T-helper 17 cell (primary cell): Measurements from ENCODE around the gene GPR137. TPM values are rescaled to one million over a fixed set of nuclear protein-coding genes. Genes with fewer than 3 reads are reported as not detected.

ENCODE experiments used
- ATAC-seq: fragments of 150-1000 bp; cut with Tn5 transposase; 2 replicates; pipeline ENCODE4 v1.10.0; 2021; ENCODE audit warnings: mild to moderate bottlenecking, moderate library complexity
- DNase-seq, 3 donors: peaks; one replicate each; pipeline versions ENCODE4 v3.0.0 to v3.0.0-alpha.2; 2020 to 2021
- H3K9me3 ChIP-seq: one replicate; pipeline ENCODE4 v1.7.0; 2013; ENCODE audit warnings: low read length, mild to moderate bottlenecking; ENCODE audit not compliant: control insufficient read depth, poor library complexity, severe bottlenecking
- H3K27ac Mint-ChIP-seq: one replicate; pipeline ENCODE4 v1.8.0; 2022; ENCODE audit warnings: mild to moderate bottlenecking, moderate library complexity, mixed read lengths
- H3K27me3 Mint-ChIP-seq: one replicate; pipeline ENCODE4 v1.8.0; 2022; ENCODE audit warnings: mixed read lengths
- H3K36me3 Mint-ChIP-seq: one replicate; pipeline ENCODE4 v1.8.0; 2022; ENCODE audit warnings: low read depth, mixed read lengths
- H3K4me1 Mint-ChIP-seq: one replicate; pipeline ENCODE4 v1.8.0; 2022; ENCODE audit warnings: mild to moderate bottlenecking, mixed read lengths
- H3K4me3 Mint-ChIP-seq: one replicate; pipeline ENCODE4 v1.8.0; 2022; ENCODE audit warnings: mild to moderate bottlenecking, moderate library complexity, mixed read lengths
- total RNA-seq, 4 donors: library from RNA in 2 of 4; stranded (reverse) in 2 of 4; gene quantifications; one replicate each; pipeline ENCODE4 v1.2.3 and lab custom pipeline; 2022 to 2026

Gene GPR137
- total RNA-seq, 2 donors from 2014 or later, result 46.5 to 57.9 TPM

DNA sequence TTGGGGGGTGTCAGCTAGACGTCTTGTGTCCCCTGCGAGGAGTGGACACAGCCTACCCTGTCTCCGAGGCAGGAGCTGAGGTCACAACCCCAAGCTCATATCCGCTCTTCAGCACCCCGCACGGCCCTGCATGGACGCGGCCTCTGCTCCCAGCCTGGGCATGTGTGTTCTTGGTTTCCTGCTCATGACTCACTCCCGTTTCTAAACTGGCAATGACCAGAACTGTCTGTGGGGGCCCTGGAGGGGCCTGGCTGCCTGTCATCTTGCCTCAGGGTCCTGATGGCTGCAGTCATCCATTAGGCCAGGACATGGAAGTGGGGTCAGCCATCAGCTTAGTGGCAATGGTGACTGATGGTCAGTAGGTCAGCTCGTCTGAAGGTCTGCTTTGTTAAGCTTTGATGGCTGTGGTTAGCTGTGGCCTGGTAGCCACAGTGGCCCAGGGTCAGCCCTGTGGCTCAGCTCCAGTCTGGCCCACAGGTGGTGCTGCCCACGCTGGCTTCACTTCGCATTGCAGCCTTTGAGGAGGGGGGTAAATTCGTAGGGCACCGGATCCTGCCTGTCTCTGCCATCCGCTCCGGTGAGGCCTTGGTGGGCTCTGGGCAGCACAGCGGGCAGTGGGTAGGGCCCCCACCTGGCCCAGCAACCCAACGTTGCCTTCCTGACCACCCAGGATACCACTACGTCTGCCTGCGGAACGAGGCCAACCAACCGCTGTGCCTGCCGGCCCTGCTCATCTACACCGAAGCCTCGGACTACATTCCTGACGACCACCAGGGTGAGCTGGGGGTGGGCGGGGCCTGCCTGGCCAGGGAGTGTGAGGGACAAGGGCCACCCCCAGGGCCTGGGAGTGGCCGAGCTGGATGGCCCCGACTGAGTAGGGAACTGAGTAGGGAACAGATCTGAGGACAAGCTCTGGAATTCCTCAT lies 22.4 kb upstream of the GPR137 start:
- Mint-ChIP-seq H3K36me3 (peaks cover 5% of the 10 kb centered on the region), H3K4me3 (no peak overlapping the region), H3K27ac (peak overlapping the region; percentile 16), H3K27me3 (no peaks in the 10 kb centered on the region), H3K4me1 (peaks cover 16% of the 10 kb centered on the region)
- ATAC-seq, result no peak
- no peaks in the 10 kb centered on the region for H3K9me3 ChIP-seq
- DNase-seq, result no peak

DNA sequence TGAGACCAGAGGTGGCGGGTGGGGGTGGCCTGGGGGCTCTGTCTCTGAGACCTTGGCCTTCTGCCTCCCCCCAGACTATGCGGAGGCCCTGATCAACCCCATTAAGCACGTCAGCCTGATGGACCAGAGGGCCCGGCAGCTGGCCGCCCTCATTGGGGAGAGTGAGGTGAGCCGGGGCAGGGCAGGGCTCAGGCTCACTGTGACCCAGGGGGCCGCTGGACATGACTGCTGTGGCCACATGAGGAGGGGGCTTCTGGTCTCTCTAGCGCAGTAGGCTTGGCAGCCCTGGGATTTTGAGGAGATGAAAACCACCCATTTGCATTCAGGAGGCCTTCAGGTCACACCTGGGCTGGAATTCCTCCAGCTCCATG lies 21.7 kb upstream of the GPR137 start:
- no peak for ATAC-seq
- no peak overlapping the region for H3K27ac Mint-ChIP-seq
- H3K4me1 Mint-ChIP-seq, result peaks cover 23% of the 10 kb centered on the region
- no peaks in the 10 kb centered on the region for H3K9me3 ChIP-seq
- no peaks in the 10 kb centered on the region for H3K27me3 Mint-ChIP-seq
- peaks cover 5% of the 10 kb centered on the region for H3K36me3 Mint-ChIP-seq
- DNase-seq, result no peak
- no peak overlapping the region for H3K4me3 Mint-ChIP-seq

DNA sequence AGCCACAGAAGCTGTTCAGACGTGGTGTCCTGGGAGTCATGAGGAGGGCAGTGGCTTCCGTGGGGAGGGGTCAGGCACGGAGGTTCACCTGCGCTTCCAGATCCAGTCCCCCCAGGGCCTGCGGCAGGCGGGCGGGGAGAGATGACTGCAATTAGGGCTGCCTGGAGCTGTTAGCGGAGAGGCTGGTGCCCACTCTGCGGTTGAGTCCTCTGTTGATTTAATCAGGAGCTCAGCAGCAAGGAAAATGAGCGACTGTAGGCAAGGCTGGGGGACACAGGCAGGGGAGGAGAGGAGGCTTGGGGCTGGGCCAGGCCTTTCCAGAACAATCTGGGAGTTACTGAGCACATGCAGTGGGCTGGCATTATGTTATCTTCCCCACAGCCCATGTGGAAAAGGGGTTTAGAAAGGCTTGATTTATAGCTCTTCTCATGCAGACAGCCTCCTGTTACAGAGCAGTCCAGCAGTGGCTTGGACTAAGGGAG lies 21.2 kb upstream of the GPR137 start:
- ATAC-seq, result no peak
- peaks cover 3% of the 10 kb centered on the region for H3K36me3 Mint-ChIP-seq
- DNase-seq, result no peak
- no peaks in the 10 kb centered on the region for H3K9me3 ChIP-seq
- H3K4me1 Mint-ChIP-seq, result peaks cover 23% of the 10 kb centered on the region
- no peak overlapping the region for H3K27ac Mint-ChIP-seq
- H3K27me3 Mint-ChIP-seq, result no peaks in the 10 kb centered on the region
- no peak overlapping the region for H3K4me3 Mint-ChIP-seq

DNA sequence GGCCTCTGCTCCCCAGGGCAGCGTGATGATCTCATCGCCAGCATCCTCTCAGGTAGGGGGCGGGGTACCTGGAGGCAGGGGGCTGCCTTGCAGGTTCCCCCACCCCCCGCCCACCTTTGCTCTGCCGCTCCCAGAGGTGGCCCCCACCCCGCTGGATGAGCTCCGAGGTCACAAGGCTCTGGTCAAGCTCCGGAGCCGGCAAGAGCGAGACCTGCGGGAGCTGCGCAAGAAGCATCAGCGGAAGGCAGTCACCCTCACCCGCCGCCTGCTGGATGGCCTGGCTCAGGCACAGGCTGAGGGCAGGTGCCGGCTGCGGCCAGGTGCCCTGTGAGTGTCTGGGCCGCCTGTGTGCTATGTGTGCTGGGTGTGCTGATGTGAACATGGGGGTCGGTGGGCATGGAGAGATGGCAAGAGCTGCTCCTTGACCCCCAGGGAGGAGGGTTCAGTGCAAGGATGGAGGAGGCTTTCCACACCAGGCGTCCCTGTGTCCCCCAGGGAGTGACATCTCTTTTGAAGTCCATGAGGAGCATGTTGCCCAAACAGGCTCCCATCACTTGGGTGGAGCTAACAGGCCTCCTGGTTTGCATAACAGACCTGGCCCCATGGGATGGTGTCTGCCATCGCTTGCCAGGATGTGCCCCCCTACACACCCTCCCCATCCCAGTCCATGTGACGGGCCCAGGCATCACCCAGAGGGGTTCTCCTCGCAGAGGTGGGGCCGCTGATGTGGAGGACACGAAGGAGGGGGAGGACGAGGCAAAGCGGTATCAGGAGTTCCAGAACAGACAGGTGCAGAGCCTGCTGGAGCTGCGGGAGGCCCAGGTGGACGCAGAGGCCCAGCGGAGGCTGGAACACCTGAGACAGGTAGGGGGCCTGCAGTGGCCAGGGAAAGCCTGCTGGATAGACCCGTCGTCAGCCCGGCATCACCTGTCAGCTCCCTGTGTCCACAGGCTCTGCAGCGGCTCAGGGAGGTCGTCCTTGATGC lies 20.2 kb upstream of the GPR137 start:
- H3K9me3 ChIP-seq, result no peaks in the 10 kb centered on the region
- peaks cover 4% of the 10 kb centered on the region for H3K36me3 Mint-ChIP-seq
- H3K27me3 Mint-ChIP-seq, result no peaks in the 10 kb centered on the region
- no peak overlapping the region for H3K4me3 Mint-ChIP-seq
- ATAC-seq, result no peak
- H3K27ac Mint-ChIP-seq, result no peak overlapping the region
- H3K4me1 Mint-ChIP-seq, result peaks cover 19% of the 10 kb centered on the region
- DNase-seq, result no peak

- DNase-seq (no peak), ATAC-seq (no peak)
- H3K4me3 Mint-ChIP-seq, result peak overlapping the region; percentile 41
- H3K27ac Mint-ChIP-seq, result no peak overlapping the region
- peaks cover 4% of the 10 kb centered on the region for H3K36me3 Mint-ChIP-seq
- no peaks in the 10 kb centered on the region for H3K27me3 Mint-ChIP-seq
- peaks cover 21% of the 10 kb centered on the region for H3K4me1 Mint-ChIP-seq
- H3K9me3 ChIP-seq, result no peaks in the 10 kb centered on the region
Observed at GRCh38 chr11:64266339-64266738, 19.3 kb upstream of the GPR137 start.

GRCh38 chr11:64267207-64267945 lies 18.3 kb upstream of the GPR137 start:
- Mint-ChIP-seq H3K27me3 (no peaks in the 10 kb centered on the region), H3K4me1 (peaks cover 21% of the 10 kb centered on the region), H3K27ac (peak overlapping the region; percentile 99), H3K36me3 (peaks cover 4% of the 10 kb centered on the region), H3K4me3 (no peak overlapping the region)
- H3K9me3 ChIP-seq, result no peaks in the 10 kb centered on the region
- ATAC-seq, result no peak
- DNase-seq, result no peak

GRCh38 chr11:64268025-64268892 lies 17.4 kb upstream of the GPR137 start:
- peak overlapping the region; percentile 96 for H3K4me3 Mint-ChIP-seq
- H3K4me1 Mint-ChIP-seq, result peaks cover 19% of the 10 kb centered on the region
- peaks cover 4% of the 10 kb centered on the region for H3K36me3 Mint-ChIP-seq
- no peaks in the 10 kb centered on the region for H3K27me3 Mint-ChIP-seq
- H3K9me3 ChIP-seq, result no peaks in the 10 kb centered on the region
- DNase-seq, result no peak
- H3K27ac Mint-ChIP-seq, result peak overlapping the region; percentile 99
- no peak for ATAC-seq

GRCh38 chr11:64268893-64269539 lies 16.6 kb upstream of the GPR137 start:
- Mint-ChIP-seq H3K27ac (peak overlapping the region; percentile 99), H3K27me3 (no peaks in the 10 kb centered on the region), H3K4me3 (peak overlapping the region; percentile 96), H3K36me3 (peaks cover 4% of the 10 kb centered on the region), H3K4me1 (peaks cover 19% of the 10 kb centered on the region)
- no peaks in the 10 kb centered on the region for H3K9me3 ChIP-seq
- no peak for ATAC-seq
- peak in 1 of 3 donors; percentile 28 for DNase-seq

GRCh38 chr11:64269540-64270220 lies 16.0 kb upstream of the GPR137 start:
- ATAC-seq (peak; percentile 77), DNase-seq (peak; percentile 94 to 97 (median 94))
- Mint-ChIP-seq H3K27me3 (no peaks in the 10 kb centered on the region), H3K4me1 (peaks cover 19% of the 10 kb centered on the region), H3K4me3 (peak overlapping the region; percentile 96), H3K27ac (peak overlapping the region; percentile 99), H3K36me3 (peaks cover 4% of the 10 kb centered on the region)
- H3K9me3 ChIP-seq, result no peaks in the 10 kb centered on the region

DNA sequence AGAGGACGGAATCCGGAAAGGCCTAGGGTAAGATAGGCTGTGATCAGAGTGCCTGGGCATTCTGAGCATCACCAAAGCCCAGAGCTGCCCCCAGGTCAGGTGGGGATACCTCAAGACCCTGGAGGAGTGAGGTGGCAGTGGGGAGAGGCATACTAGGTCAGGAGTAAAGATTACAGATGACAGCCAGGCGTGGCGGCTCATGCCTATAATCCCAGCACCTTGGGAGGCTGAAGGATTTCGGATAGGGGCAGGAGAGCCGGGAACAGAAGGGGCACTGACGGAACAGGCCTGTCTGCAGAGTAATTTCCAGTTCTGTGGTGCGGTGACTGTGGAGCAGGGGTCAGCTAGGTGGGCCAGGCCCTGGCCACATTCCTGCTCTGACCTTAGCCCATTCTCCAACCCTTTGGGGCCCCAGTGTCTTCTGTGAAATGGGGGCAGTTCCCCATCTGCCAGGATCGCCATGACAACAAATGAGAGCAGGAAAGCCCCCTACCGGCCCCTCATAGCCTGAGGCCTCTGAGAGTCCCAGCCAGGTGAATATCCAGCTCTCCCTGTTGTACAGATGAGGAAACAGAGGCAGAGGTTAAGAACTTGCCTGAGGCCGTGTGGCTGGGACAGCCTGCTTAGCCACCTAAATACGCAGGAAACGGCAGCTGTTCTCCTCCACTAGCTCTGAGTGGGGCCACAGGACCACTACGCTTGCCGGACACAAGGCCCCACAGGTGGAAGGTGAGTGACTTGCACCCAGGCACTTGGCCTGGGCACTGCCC lies 10.4 kb upstream of the GPR137 start:
- no peak for DNase-seq
- ATAC-seq, result no peak
- Mint-ChIP-seq H3K4me3 (no peak overlapping the region), H3K36me3 (peaks cover 6% of the 10 kb centered on the region), H3K27ac (no peak overlapping the region), H3K4me1 (peaks cover 4% of the 10 kb centered on the region), H3K27me3 (no peaks in the 10 kb centered on the region)
- no peaks in the 10 kb centered on the region for H3K9me3 ChIP-seq

DNA sequence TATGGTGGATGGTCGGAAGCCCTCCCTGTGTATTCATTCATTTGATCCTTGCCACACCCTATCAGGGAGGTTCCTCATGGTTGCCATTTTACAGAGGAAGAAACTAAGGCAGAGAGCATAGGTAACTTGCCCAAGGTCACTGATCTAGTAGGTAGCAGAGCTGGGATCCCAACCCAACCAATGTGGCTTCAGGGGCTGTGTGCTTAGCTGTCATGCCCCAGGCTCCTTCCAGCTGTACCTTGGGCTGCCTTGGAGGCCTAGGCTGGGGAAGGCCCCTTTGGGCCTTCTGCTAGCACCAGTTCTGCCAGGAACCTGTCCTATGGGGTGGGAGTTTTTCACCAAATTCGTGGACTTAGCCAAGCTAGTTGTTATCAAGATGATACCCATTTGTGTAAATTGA lies 9.8 kb upstream of the GPR137 start:
- no peaks in the 10 kb centered on the region for H3K27me3 Mint-ChIP-seq
- DNase-seq (no peak), ATAC-seq (no peak)
- peaks cover 4% of the 10 kb centered on the region for H3K36me3 Mint-ChIP-seq
- H3K27ac Mint-ChIP-seq, result no peak overlapping the region
- H3K9me3 ChIP-seq, result no peaks in the 10 kb centered on the region
- H3K4me1 Mint-ChIP-seq, result no peaks in the 10 kb centered on the region
- no peak overlapping the region for H3K4me3 Mint-ChIP-seq
